Pancreas (tissue), 10 donors: ENCODE results near the gene RPS6KA5. TPM values are rescaled to one million over a fixed set of nuclear protein-coding genes. Genes with fewer than 3 reads are reported as not detected.
"Not testable (repeated sequence)": the region's sequence is repeated elsewhere in the genome, so short reads cannot be mapped to it uniquely, and the experiment has no call there.

Source experiments
- ATAC-seq, 4 donors: fragments of 200-7000 bp; cut with Tn5 transposase; one replicate each; pipeline versions ENCODE4 v1.8.0 to v1.9.1; 2020; ENCODE audit warnings: mild to moderate bottlenecking in 4 of 4, moderate library complexity in 4 of 4
- DNase-seq, 6 donors: peaks; one replicate each; pipeline ENCODE4 v3.0.0-alpha.2; 2020
- FAIRE-seq: peaks from 2 replicates; lab custom pipeline; 2012; peaks lifted over from hg19 to GRCh38; lab: Jason Lieb, UNC
- H3K27ac ChIP-seq, 4 donors: fragments of 200-600 bp; sonication (generic); 1 replicate in 3 of 4; 2 replicates in 1 of 4; pipeline versions ENCODE4 v1.5.0 to v1.8.0; 2020
- H3K27me3 ChIP-seq, 4 donors: fragments of 200-600 bp; one replicate each; pipeline ENCODE4 v1.8.0; 2021
- H3K36me3 ChIP-seq, 3 donors: fragments of 200-600 bp; sonication (generic) in 1 of 3; one replicate each; pipeline versions ENCODE4 v1.5.0 to v1.8.0; 2020 to 2021
- H3K4me1 ChIP-seq, 3 donors: fragments of 200-600 bp; one replicate each; pipeline ENCODE4 v1.8.0; 2021
- H3K4me3 ChIP-seq, 4 donors: fragments of 200-600 bp; sonication (generic) in 2 of 4; one replicate each; pipeline versions ENCODE4 v1.5.0 to v1.8.0; 2020 to 2021
- H3K9me3 ChIP-seq, 4 donors: fragments of 200-600 bp; one replicate each; pipeline ENCODE4 v1.8.0; 2021
- CTCF ChIP-seq, 4 donors: fragments of 200-600 bp; sonication (generic) in 3 of 4; IDR thresholded peaks; one replicate each; pipeline versions ENCODE4 v1.5.0 to v1.8.0; 2021; ENCODE audit warnings: antibody characterized with exemption in 4 of 4
- WGBS, 2 donors: extraction: QIAGEN DNeasy Blood & Tissue Kit; methylation state at CpG; one replicate each; pipeline ENCODE4 v1.1.7; 2013; 5-methylcytosine and 5-hydroxymethylcytosine counted together
- intact Hi-C, 3 donors: fragments of 100-400 bp; cut with DNase I; formaldehyde crosslinking; loops; one replicate each; pipeline versions ENCODE4 v1.11.1 to v1.14.2; 2022
- polyA plus RNA-seq, 2 donors: library from polyadenylated mRNA; stranded (reverse); fragments of 200-250 nt; gene quantifications; one replicate each; pipeline ENCODE4 v1.2.3, GENCODE V29; 2013
- total RNA-seq, 6 donors: library from RNA; stranded (reverse); fragmentation: NEBNext Ultra II Directional in 4 of 6; extraction: Animal tissue kit (Norgen Biotek cat#: 25700) in 4 of 6; gene quantifications; one replicate each; pipeline versions ENCODE4 v1.2.1 to v1.2.4, GENCODE V29; 2021 to 2023
- donor health status: healthy with polysubstance abuse.
- donor health status: DM: no; HTN: no; CAD: no; lungs with moderate emphysema.
- donor health status: DM: no; HTN: no; CAD: no.
- donor health status: control.
- donor health status: control.
- donor health status: Bipolar disorder and iron deficiency.
- donor health status: DM: yes; HTN: yes; CAD: no.
- donor health status: DM: no; HTN: no; CAD: no.
- donor health status: DM: no; HTN: no; CAD: no.
- donor health status: DM: yes; HTN: yes; CAD: no.

RPS6KA5 gene
- total and polyA plus RNA-seq, 8 donors = 0.95 to 3.5 (median 2.8) TPM

- H3K27ac ChIP-seq = no peak overlapping the region
- TF ChIP-seq CTCF (IDR thresholded peaks at IDR 0.05) = no peak
- no peaks in the 10 kb centered on the region for H3K9me3 ChIP-seq
- H3K36me3 ChIP-seq = no peaks in the 10 kb centered on the region
- FAIRE-seq (no peak), ATAC-seq (no peak), DNase-seq (no peak)
- intact Hi-C loops = no loop called here
- WGBS, 2 donors = 91 to 95% methylated on average over 2 of the region's 2 CpGs
- H3K4me3 ChIP-seq = no peak overlapping the region
- H3K4me1 ChIP-seq = no peaks in the 10 kb centered on the region
- no peaks in the 10 kb centered on the region for H3K27me3 ChIP-seq
Observed at GRCh38 chr14:90941706-90942105, 118.7 kb downstream of the RPS6KA5 start.

- TF ChIP-seq CTCF (IDR thresholded peaks at IDR 0.05) = no peak
- DNase-seq (no peak), FAIRE-seq (no peak), ATAC-seq (no peak)
- intact Hi-C loops = no loop called here
- Histone ChIP-seq H3K4me3 (no peak overlapping the region), H3K27ac (no peak overlapping the region), H3K27me3 (no peaks in the 10 kb centered on the region), H3K9me3 (no peaks in the 10 kb centered on the region), H3K36me3 (no peaks in the 10 kb centered on the region), H3K4me1 (no peaks in the 10 kb centered on the region)
- 93 to 95% methylated on average over 5 of the region's 5 CpGs for WGBS, 2 donors
Observed at GRCh38 chr14:90940318-90940962, 120.0 kb downstream of the RPS6KA5 start.

- FAIRE-seq, ATAC-seq, H3K4me3 ChIP-seq, H3K27me3 ChIP-seq, intact Hi-C loops, H3K4me1 ChIP-seq, DNase-seq, H3K27ac ChIP-seq, H3K9me3 ChIP-seq, H3K36me3 ChIP-seq: not testable (repeated sequence)
- WGBS, 2 donors = 86 to 94% methylated on average over 4 of the region's 4 CpGs
Observed at GRCh38 chr14:90939252-90939795, 121.1 kb downstream of the RPS6KA5 start.

GRCh38 chr14:90938615-90939014 is 121.8 kb downstream of the RPS6KA5 start:
- H3K4me1 ChIP-seq = no peaks in the 10 kb centered on the region
- no peaks in the 10 kb centered on the region for H3K27me3 ChIP-seq
- 79 to 94% methylated on average over 2 of the region's 2 CpGs for WGBS, 2 donors
- H3K4me3 ChIP-seq = no peak overlapping the region
- no peaks in the 10 kb centered on the region for H3K36me3 ChIP-seq
- no peaks in the 10 kb centered on the region for H3K9me3 ChIP-seq
- no peak for TF ChIP-seq CTCF (IDR thresholded peaks at IDR 0.05)
- no peak for FAIRE-seq
- intact Hi-C loops = no loop called here
- ATAC-seq = no peak
- H3K27ac ChIP-seq = no peak overlapping the region
- DNase-seq = no peak

- whole genome bisulfite sequencing, 2 donors = 95 to 99% methylated on average over 3 of the region's 3 CpGs
Observed at GRCh38 chr14:90936757-90937440, 123.5 kb downstream of the RPS6KA5 start.

More at GRCh38 chr14:90936757-90937440, 123.5 kb downstream of the RPS6KA5 start:
- Histone ChIP-seq H3K4me3 (no peak overlapping the region), H3K27me3 (no peaks in the 10 kb centered on the region), H3K9me3 (no peaks in the 10 kb centered on the region), H3K4me1 (no peaks in the 10 kb centered on the region), H3K27ac (no peak overlapping the region), H3K36me3 (no peaks in the 10 kb centered on the region)
- ATAC-seq (no peak), FAIRE-seq (no peak), DNase-seq (no peak)
- no peak for TF ChIP-seq CTCF (IDR thresholded peaks at IDR 0.05)
- intact Hi-C loops = no loop called here
